K562 (cell line): Measurements from ENCODE around the gene RHOBTB3. TPM values are rescaled to one million over a fixed set of nuclear protein-coding genes. Genes with fewer than 3 reads are reported as not detected.

Source experiments
- ATAC-seq: fragments of 200-7000 bp; cut with Tn5 transposase; 3 replicates; pipeline ENCODE4 v1.9.1; 2020; ENCODE audit warnings: moderate library complexity
- BruUV-seq: library from RNA; stranded (reverse); fragments of 400-500 nt; replicated peaks from 2 replicates; lab custom pipeline; 2021; lab: Mats Ljungman, UMichigan
- CTCF ChIA-PET: fragments of 300-600 bp; formaldehyde crosslinking; extraction: SDS; loops from one replicate; lab custom pipeline; 2021; ENCODE audit warnings: low intra/inter-chr PET ratio; lab: Yijun Ruan, JAX
- POLR2A ChIA-PET: fragments of 300-600, 350-650 bp; sonication (Branson Sonifier 250); formaldehyde crosslinking; extraction: SDS; loops from one replicate; lab custom pipeline; 2021; ENCODE audit warnings: antibody characterized with exemption, inconsistent platforms; lab: Yijun Ruan, JAX
- DNase-seq, 4 experiments: peaks; one replicate each; pipeline versions ENCODE4 v3.0.0 to v3.0.0-alpha.2; 2011 to 2018; ENCODE audit warnings: low spot score in 3 of 4, mixed read lengths in 3 of 4; ENCODE audit errors: extremely low read depth in 1 of 4
- FAIRE-seq: peaks from 2 replicates; lab custom pipeline; 2011; peaks lifted over from hg19 to GRCh38; lab: Jason Lieb, UNC
- H2AFZ ChIP-seq: 2 replicates; pipeline ENCODE4 v1.6.0; 2011; ENCODE audit warnings: low read depth, low read length, control low read depth, inconsistent platforms
- H3K27ac ChIP-seq: fragments of 200-600 bp; 3 replicates; pipeline ENCODE4 v1.8.0; 2011; ENCODE audit warnings: low read depth, mild to moderate bottlenecking, control low read depth, inconsistent platforms, low read length, moderate library complexity, mixed read lengths; ENCODE audit errors: extremely low read depth
- H3K27me3 ChIP-seq, 2 experiments: fragments of 300-600 bp in 1 of 2; 2 replicates in 1 of 2; 3 replicates in 1 of 2; pipeline versions ENCODE4 v1.6.0 to v1.8.0; 2011; ENCODE audit warnings: inconsistent platforms in 2 of 2, low read length in 2 of 2, mild to moderate bottlenecking in 1 of 2, mixed read lengths in 1 of 2, moderate library complexity in 1 of 2; ENCODE audit not compliant: control insufficient read depth in 2 of 2, insufficient read depth in 2 of 2
- H3K36me3 ChIP-seq: fragments of 300-600 bp; 3 replicates; pipeline ENCODE4 v1.8.0; 2011; ENCODE audit warnings: mild to moderate bottlenecking, low read length, inconsistent platforms; ENCODE audit not compliant: control insufficient read depth, insufficient read depth
- H3K4me1 ChIP-seq, 2 experiments: fragments of 200-600 bp in 1 of 2; replicated peaks in 1 of 2; 2 replicates in 1 of 2; 3 replicates in 1 of 2; pipeline versions ENCODE4 v1.5.1 to v1.8.0; 2011; ENCODE audit warnings: inconsistent platforms in 2 of 2, low read length in 2 of 2, mild to moderate bottlenecking in 1 of 2, mixed read lengths in 1 of 2, moderate library complexity in 1 of 2; ENCODE audit not compliant: control insufficient read depth in 2 of 2, insufficient read depth in 2 of 2
- H3K4me2 ChIP-seq: 2 replicates; pipeline ENCODE4 v1.6.1; 2011; ENCODE audit warnings: low read length, control low read depth, inconsistent platforms, mixed read lengths; ENCODE audit not compliant: insufficient read depth
- H3K4me3 ChIP-seq: fragments of 200-600 bp; sonication (generic), shearing (Covaris generic); 2 replicates; pipeline ENCODE4 v1.5.1; 2016; ENCODE audit warnings: control low read depth, inconsistent platforms
- H3K79me2 ChIP-seq: fragments of 200-600 bp; 3 replicates; pipeline ENCODE4 v1.8.0; 2011; ENCODE audit warnings: low read length, inconsistent platforms; ENCODE audit not compliant: control insufficient read depth, insufficient read depth
- H3K9ac ChIP-seq, 2 experiments: 2 replicates each; pipeline versions ENCODE4 v1.6.0 to v1.6.1; 2011; ENCODE audit warnings: low read depth in 2 of 2, low read length in 2 of 2, control low read depth in 1 of 2, inconsistent platforms in 1 of 2, mild to moderate bottlenecking in 1 of 2, mixed read lengths in 1 of 2; ENCODE audit not compliant: insufficient read depth in 1 of 2
- H3K9me1 ChIP-seq: one replicate; pipeline ENCODE4 v1.6.0; 2011; ENCODE audit warnings: inconsistent platforms, mild to moderate bottlenecking, low read length, moderate library complexity; ENCODE audit not compliant: control insufficient read depth, insufficient read depth
- H3K9me3 ChIP-seq: replicated peaks from 2 replicates; pipeline ENCODE4 v1.5.1; 2011; ENCODE audit warnings: low read depth, low read length, inconsistent platforms; ENCODE audit not compliant: control insufficient read depth, insufficient read depth
- H4K20me1 ChIP-seq: replicated peaks from 2 replicates; pipeline ENCODE4 v1.6.1; 2011; ENCODE audit warnings: low read length, inconsistent platforms, mixed read lengths; ENCODE audit not compliant: control insufficient read depth, insufficient read depth
- CEBPB ChIP-seq: fragments of 450-650 bp; IDR thresholded peaks from 2 replicates; pipeline ENCODE4 v1.6.1; 2016; ENCODE audit warnings: missing genetic modification characterization, missing compliant biosample characterization
- HDAC8 ChIP-seq: fragments of 450-650 bp; IDR thresholded peaks from 2 replicates; pipeline ENCODE4 v1.6.1; 2016; ENCODE audit warnings: mild to moderate bottlenecking, missing genetic modification characterization, moderate library complexity, missing compliant biosample characterization
- MLLT1 ChIP-seq, 2 experiments: fragments of 450-650 bp; IDR thresholded peaks; 2 replicates each; pipeline ENCODE4 v1.6.1; 2016
- NR4A1 ChIP-seq, 2 experiments: fragments of 250-450 bp in 1 of 2; fragments of 450-650 bp in 1 of 2; sonication (Bioruptor Pico) in 1 of 2; IDR thresholded peaks; 2 replicates each; pipeline versions ENCODE4 v1.4.0 to v1.6.1; 2016 to 2020; ENCODE audit warnings: mild to moderate bottlenecking in 2 of 2, missing compliant biosample characterization in 1 of 2, missing genetic modification characterization in 1 of 2, moderate library complexity in 1 of 2
- RCOR1 ChIP-seq, 2 experiments: IDR thresholded peaks; 2 replicates each; pipeline ENCODE4 v1.6.1; 2012; ENCODE audit warnings: low read depth in 2 of 2, low read length in 2 of 2, borderline replicate concordance in 1 of 2, improper control_type of control experiment in 1 of 2
- TCF15 ChIP-seq: fragments of 250-450 bp; sonication (Bioruptor Pico); IDR thresholded peaks from 2 replicates; pipeline ENCODE4 v1.8.0; 2022; ENCODE audit warnings: moderate library complexity, mild to moderate bottlenecking, inconsistent platforms
- TCF7L2 ChIP-seq: fragments of 150-350 bp; IDR thresholded peaks from 2 replicates; pipeline ENCODE4 v1.6.1; 2016; ENCODE audit warnings: low read depth, mild to moderate bottlenecking, low read length, moderate library complexity
- WGBS: fragments of 100-300 bp; shearing (Covaris generic); methylation state at CpG from one replicate; pipeline ENCODE4 v1.1.6; 2016; ENCODE audit warnings: low coverage, mixed read lengths; ENCODE audit not compliant: insufficient coverage; ENCODE audit errors: missing lambda C conversion rate; 5-methylcytosine and 5-hydroxymethylcytosine counted together
- in situ Hi-C: fragments of 300-500 bp; cut with MboI; formaldehyde crosslinking; loops from 4 replicates; pipeline ENCODE4 v1.15.0; 2018; ENCODE audit warnings: inconsistent platforms, mixed read lengths
- intact Hi-C: fragments of 100-400 bp; cut with micrococcal nuclease; formaldehyde crosslinking; loops from 2 replicates; pipeline ENCODE4 v1.14.2; 2022
- polyA plus RNA-seq, 8 experiments: library from polyadenylated mRNA; depleted of rRNA in 4 of 8; stranded (reverse) in 5 of 8; unstranded in 3 of 8; fragments of >200 nt; fragmentation: Nextera tagmentation in 2 of 8; fragmentation: Illumina TruSeq in 1 of 8; extraction: Ambion mirVana in 2 of 8; extraction: Trizol in 1 of 8; gene quantifications; 2 replicates each; pipeline versions ENCODE4 v1.2.1 to v1.2.3, GENCODE V29; 2011 to 2014; ENCODE audit warnings: inconsistent platforms in 1 of 8, missing spikeins in 1 of 8
- total RNA-seq, 7 experiments: library from RNA; depleted of rRNA in 6 of 7; stranded (reverse); fragments of >200 nt in 6 of 7; fragmentation: Illumina TruSeq in 2 of 7; extraction: Trizol in 2 of 7; gene quantifications; 2 replicates each; pipeline versions ENCODE4 v1.2.1 to v1.2.3, GENCODE V29; 2011 to 2021; ENCODE audit warnings: low replicate concordance in 1 of 7

The RHOBTB3 gene
- total and polyA plus RNA-seq, 9 of the 15 experiments (the other 6 are each of a cell fraction or from before 2014, with no cell fraction given): 39.7 to 143 (median 115) TPM

- no peak for TF ChIP-seq NR4A1 (CRISPR knock-in tag; IDR thresholded peaks at IDR 0.05)
- TF ChIP-seq NR4A1 (tag; IDR thresholded peaks at IDR 0.05): no peak
- TF ChIP-seq CEBPB (tag): peak; percentile 43
- TF ChIP-seq RCOR1 (IDR thresholded peaks at IDR 0.05; ENCODE audit: borderline replicate concordance in 1 of 2, low read depth in 2 of 2, low read length in 2 of 2): 0 out of 4 replicates have a peak, but pooled peaks of 1 of the 2 experiments have one; percentile 15
- peak in 1 of 2 experiments; percentile 42; a peak in 1 of 4 replicates for TF ChIP-seq MLLT1 (IDR thresholded peaks at IDR 0.05)
- no peak for TF ChIP-seq TCF15 (CRISPR knock-in tag)
- no peak for TF ChIP-seq HDAC8
- TF ChIP-seq, all 486 proteins: peak for 6
These were observed 3.1 kb downstream of the RHOBTB3 start (continued) for GRCh38 chr5:95734187-95734586.

- peaks cover 18 to 30% of the 10 kb centered on the region in 2 experiments; a peak in 4 of 5 replicates for H3K4me1 ChIP-seq
- intact Hi-C loops: loop anchor here (5.0 kb wide), 1 partner anchor 107 kb away; no protein-coding TSS in a partner anchor
- H3K27ac ChIP-seq: no peak overlapping the region
- no TSS peak for BruUV-seq
- in situ Hi-C loops: no loop called here
- TF ChIP-seq TCF7L2: no peak
- peak in 1 of 2 experiments; percentile 70; a peak in 1 of 4 replicates for TF ChIP-seq MLLT1 (IDR thresholded peaks at IDR 0.05)
- TF ChIP-seq, all 486 proteins: peak for 1
- peak overlapping the region; percentile 20 for H3K4me2 ChIP-seq
- no peak for DNase-seq
- ATAC-seq: no peak
- H3K36me3 ChIP-seq: peaks cover 76% of the 10 kb centered on the region
- H3K27me3 ChIP-seq: no peaks in the 10 kb centered on the region; a peak in 1 of 5 replicates
- no peaks in the 10 kb centered on the region for H3K9me1 ChIP-seq
- no peaks in the 10 kb centered on the region for H3K9me3 ChIP-seq
- peaks cover 97% of the 10 kb centered on the region for H3K79me2 ChIP-seq
- ChIA-PET POLR2A (interaction anchor here (0.6 to 4.1 kb wide), 17 partner anchors 9 to 88 kb away, joined by 3 to 18 read pairs (median 4); partner anchors contain the start of gene RFESD), CTCF (interaction anchor here (0.7 kb wide), 1 partner anchor 969 kb away, joined by 3 read pairs; no protein-coding TSS in a partner anchor)
- H2AFZ ChIP-seq: no peak overlapping the region
- peak overlapping the region in 1 of 2 experiments; percentile 92; a peak in 1 of 4 replicates for H3K9ac ChIP-seq
- peak overlapping the region; percentile 81; the same call in 1 of the 2 replicates for H3K4me3 ChIP-seq
- H4K20me1 ChIP-seq: no peaks in the 10 kb centered on the region
- no peak for FAIRE-seq
- WGBS: 52% methylated on average over 2 of the region's 2 CpGs
These were observed 3.8 kb downstream of the RHOBTB3 start for GRCh38 chr5:95734906-95735305.
